GM23338 (cell line): ENCODE results near the gene NEK3.

ENCODE experiments used
- CREB1 ChIP-seq: fragments of 250-450 bp; sonication (Bioruptor Pico); IDR thresholded peaks from 2 replicates; pipeline ENCODE4 v1.5.0; 2020; ENCODE audit warnings: low read depth, mild to moderate bottlenecking, moderate library complexity
- CTCF ChIP-seq, 2 experiments: fragments of 200-600 bp in 1 of 2; sonication (generic) in 1 of 2; conservative IDR thresholded peaks; 2 replicates each; pipeline versions ENCODE4 v1.5.1 to v1.6.1; 2016 to 2017; ENCODE audit warnings: antibody characterized with exemption in 2 of 2, low read depth in 2 of 2, mild to moderate bottlenecking in 2 of 2, moderate library complexity in 1 of 2
- EZH2 ChIP-seq: fragments of 200-600 bp; sonication (generic); IDR thresholded peaks from one replicate; pipeline ENCODE4 v1.8.0; 2017; ENCODE audit warnings: antibody characterized with exemption, mild to moderate bottlenecking, low read depth; ENCODE audit not compliant: unreplicated experiment
- EZH2phosphoT487 ChIP-seq: fragments of 200-600 bp; sonication (generic); IDR thresholded peaks from one replicate; pipeline ENCODE4 v1.8.1; 2018; ENCODE audit warnings: antibody characterized with exemption; ENCODE audit not compliant: unreplicated experiment
- JUNB ChIP-seq: IDR thresholded peaks from one replicate; pipeline ENCODE4 v1.6.1; 2016; ENCODE audit warnings: antibody characterized with exemption; ENCODE audit not compliant: unreplicated experiment
- POLR2AphosphoS5 ChIP-seq: IDR thresholded peaks from 2 replicates; pipeline ENCODE4 v1.6.1; 2016; ENCODE audit warnings: antibody characterized with exemption, low read depth
- ZNF114 ChIP-seq: fragments of 250-450 bp; sonication (Bioruptor Pico); IDR thresholded peaks from 2 replicates; pipeline ENCODE4 v1.5.0; 2020; ENCODE audit warnings: mild to moderate bottlenecking, moderate library complexity
- ZNF331 ChIP-seq: fragments of 250-450 bp; sonication (Bioruptor Pico); IDR thresholded peaks from 2 replicates; pipeline ENCODE4 v1.5.0; 2020; ENCODE audit warnings: low read depth, mild to moderate bottlenecking, moderate library complexity
- TF ChIP-seq, protein P1 (sequence below): IDR thresholded peaks from one replicate; pipeline ENCODE4 v1.6.1; 2018; ENCODE audit warnings: antibody characterized with exemption; ENCODE audit not compliant: unreplicated experiment

GRCh38 chr13:52195401-52195837 lies 36.0 kb upstream of the NEK3 start:
- TF ChIP-seq CTCF (conservative IDR thresholded peaks at IDR 0.05; ENCODE audit: low read depth in 2 of 2) (peak in 1 of 2 experiments; percentile 55; a peak in 2 of 4 replicates), POLR2AphosphoS5 (peak; percentile 83), EZH2 (no peak), JUNB (no peak), EZH2phosphoT487 (no peak), ZNF331 (no peak), CREB1 (CRISPR knock-in tag) (no peak), ZNF114 (no peak)
- TF ChIP-seq, protein P1, sequence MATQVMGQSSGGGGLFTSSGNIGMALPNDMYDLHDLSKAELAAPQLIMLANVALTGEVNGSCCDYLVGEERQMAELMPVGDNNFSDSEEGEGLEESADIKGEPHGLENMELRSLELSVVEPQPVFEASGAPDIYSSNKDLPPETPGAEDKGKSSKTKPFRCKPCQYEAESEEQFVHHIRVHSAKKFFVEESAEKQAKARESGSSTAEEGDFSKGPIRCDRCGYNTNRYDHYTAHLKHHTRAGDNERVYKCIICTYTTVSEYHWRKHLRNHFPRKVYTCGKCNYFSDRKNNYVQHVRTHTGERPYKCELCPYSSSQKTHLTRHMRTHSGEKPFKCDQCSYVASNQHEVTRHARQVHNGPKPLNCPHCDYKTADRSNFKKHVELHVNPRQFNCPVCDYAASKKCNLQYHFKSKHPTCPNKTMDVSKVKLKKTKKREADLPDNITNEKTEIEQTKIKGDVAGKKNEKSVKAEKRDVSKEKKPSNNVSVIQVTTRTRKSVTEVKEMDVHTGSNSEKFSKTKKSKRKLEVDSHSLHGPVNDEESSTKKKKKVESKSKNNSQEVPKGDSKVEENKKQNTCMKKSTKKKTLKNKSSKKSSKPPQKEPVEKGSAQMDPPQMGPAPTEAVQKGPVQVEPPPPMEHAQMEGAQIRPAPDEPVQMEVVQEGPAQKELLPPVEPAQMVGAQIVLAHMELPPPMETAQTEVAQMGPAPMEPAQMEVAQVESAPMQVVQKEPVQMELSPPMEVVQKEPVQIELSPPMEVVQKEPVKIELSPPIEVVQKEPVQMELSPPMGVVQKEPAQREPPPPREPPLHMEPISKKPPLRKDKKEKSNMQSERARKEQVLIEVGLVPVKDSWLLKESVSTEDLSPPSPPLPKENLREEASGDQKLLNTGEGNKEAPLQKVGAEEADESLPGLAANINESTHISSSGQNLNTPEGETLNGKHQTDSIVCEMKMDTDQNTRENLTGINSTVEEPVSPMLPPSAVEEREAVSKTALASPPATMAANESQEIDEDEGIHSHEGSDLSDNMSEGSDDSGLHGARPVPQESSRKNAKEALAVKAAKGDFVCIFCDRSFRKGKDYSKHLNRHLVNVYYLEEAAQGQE, result no peak
